Measurements from ENCODE around the gene PRDM12.
A peak's percentile ranks its signal among the peaks of the same experiment; 100 is the strongest.

PRDM12 gene

DNA sequence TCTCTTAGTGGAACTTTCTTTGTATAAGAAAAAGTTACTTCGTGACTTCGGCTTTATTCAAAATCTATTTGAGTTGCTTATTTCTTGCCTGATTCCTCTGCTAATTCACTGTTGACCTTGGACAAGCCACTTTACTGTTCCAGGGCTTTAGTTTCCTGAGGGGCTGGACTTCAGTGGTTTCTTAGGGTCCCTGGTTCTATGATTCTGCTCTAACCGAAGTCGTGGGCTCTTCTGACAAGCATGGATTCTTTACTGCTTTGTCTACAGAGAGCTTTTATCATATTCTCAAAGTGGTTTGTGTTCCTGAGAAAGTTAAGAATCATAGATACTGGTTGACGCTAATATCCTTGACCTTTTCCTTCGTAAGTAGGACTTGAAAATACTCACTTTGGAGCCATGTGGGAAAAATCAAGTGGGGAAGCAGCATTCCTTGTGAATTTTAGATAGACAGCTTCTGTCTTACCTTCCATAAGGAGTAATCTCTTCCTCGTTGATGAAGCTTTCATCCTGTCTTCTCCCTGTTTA, 50.3 kb downstream of the PRDM12 start:
- TF ChIP-seq, protein P1, sequence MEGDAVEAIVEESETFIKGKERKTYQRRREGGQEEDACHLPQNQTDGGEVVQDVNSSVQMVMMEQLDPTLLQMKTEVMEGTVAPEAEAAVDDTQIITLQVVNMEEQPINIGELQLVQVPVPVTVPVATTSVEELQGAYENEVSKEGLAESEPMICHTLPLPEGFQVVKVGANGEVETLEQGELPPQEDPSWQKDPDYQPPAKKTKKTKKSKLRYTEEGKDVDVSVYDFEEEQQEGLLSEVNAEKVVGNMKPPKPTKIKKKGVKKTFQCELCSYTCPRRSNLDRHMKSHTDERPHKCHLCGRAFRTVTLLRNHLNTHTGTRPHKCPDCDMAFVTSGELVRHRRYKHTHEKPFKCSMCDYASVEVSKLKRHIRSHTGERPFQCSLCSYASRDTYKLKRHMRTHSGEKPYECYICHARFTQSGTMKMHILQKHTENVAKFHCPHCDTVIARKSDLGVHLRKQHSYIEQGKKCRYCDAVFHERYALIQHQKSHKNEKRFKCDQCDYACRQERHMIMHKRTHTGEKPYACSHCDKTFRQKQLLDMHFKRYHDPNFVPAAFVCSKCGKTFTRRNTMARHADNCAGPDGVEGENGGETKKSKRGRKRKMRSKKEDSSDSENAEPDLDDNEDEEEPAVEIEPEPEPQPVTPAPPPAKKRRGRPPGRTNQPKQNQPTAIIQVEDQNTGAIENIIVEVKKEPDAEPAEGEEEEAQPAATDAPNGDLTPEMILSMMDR (IDR thresholded peaks at IDR 0.05; ENCODE audit: low read depth, low read length, missing control alignments), result no peak
- in situ Hi-C loops (cut with HindIII; ENCODE audit: low pct_ligation_motif_present, low sequenced_read_pairs), result loop anchor here (25.0 kb wide), 1 partner anchor 148 kb away; no protein-coding TSS in a partner anchor
- peak overlapping the region; percentile 93 for H3K27ac ChIP-seq

DNA sequence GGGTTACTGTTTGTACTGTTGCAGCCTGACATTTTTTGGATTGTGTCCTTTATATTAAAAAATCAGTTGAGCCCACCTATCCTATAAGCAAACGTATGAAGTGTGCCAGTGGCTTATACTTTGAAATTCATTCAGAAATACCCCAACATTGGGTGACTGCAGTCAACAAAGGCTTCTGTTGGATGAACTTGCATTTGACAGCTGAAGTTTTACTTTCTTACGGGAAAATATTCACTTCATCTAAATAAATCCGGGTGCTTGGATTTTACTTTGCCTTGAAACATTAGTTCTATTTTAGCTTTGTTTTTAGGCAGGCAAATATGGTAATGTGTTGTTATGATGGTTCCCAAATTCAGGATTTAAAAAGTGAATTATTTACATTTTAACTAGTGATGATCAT, 50.9 kb downstream of the PRDM12 start:
- no peak for DNase-seq
- TF ChIP-seq, protein P1 (IDR thresholded peaks at IDR 0.05; ENCODE audit: low read depth, low read length, missing control alignments), result no peak
- in situ Hi-C loops (cut with HindIII; ENCODE audit: low pct_ligation_motif_present, low sequenced_read_pairs), result loop anchor here (25.0 kb wide), 1 partner anchor 147 kb away; no protein-coding TSS in a partner anchor
- Histone ChIP-seq H3K27me3 (replicated peaks) (no peaks in the 10 kb centered on the region), H3K36me3 (replicated peaks) (no peaks in the 10 kb centered on the region), H3K4me3 (ENCODE audit: low read depth, low read length) (peak overlapping the region; percentile 83), H3K27ac (peak overlapping the region; percentile 93)

More for the DNA sequence above, 50.3 kb downstream of the PRDM12 start:
- H3K36me3 ChIP-seq (replicated peaks), result no peaks in the 10 kb centered on the region
- H3K27me3 ChIP-seq (replicated peaks), result no peaks in the 10 kb centered on the region
- peak overlapping the region; percentile 83 for H3K4me3 ChIP-seq (ENCODE audit: low read depth, low read length)
- no peak for DNase-seq

DNA sequence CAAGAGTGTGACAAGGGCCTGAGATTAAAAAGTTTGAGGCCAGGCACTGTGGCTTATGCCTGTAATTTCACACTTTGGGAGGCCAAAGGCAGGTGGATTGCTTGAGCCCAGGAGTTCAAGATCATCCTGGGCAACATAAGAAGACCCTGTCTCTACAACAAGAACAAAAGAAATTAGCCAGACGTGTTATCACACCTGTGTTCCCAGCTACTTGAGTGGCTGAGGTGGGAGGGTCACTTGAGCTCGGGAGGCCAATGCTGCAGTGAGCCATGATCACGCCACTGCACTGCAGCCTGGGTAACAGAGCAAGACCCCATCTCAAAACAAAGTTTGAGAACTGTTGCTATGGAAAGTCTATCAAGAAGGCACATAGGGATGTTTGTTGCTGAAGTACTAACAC, 54.2 kb downstream of the PRDM12 start:
- TF ChIP-seq, protein P1 (IDR thresholded peaks at IDR 0.05; ENCODE audit: low read depth, low read length, missing control alignments), result no peak
- in situ Hi-C loops (cut with HindIII; ENCODE audit: low pct_ligation_motif_present, low sequenced_read_pairs), result loop anchor here (25.0 kb wide), 1 partner anchor 144 kb away; no protein-coding TSS in a partner anchor
- Histone ChIP-seq H3K27ac (no peak overlapping the region), H3K27me3 (replicated peaks) (no peaks in the 10 kb centered on the region), H3K4me3 (ENCODE audit: low read depth, low read length) (no peak overlapping the region), H3K36me3 (replicated peaks) (no peaks in the 10 kb centered on the region)
- no peak for DNase-seq

DNA sequence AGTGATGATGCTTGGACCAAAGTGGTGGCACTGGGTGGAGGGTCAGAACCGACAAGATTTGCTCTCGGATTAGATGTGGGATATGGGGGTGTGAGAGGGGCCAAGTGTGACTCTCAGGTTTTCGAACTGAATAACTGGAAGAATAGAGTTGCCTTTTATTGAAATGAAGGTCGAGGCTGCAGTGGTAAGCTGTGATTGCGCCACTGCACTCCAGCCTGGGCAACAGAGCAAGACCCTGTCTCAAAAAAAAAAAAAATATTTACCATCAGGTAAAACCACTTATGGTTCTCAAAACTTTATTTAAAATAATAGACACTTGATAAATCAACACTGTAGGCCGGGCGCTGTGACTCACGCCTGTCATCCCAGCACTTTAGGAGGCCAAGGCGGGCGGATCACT, 56.4 kb downstream of the PRDM12 start:
- Histone ChIP-seq H3K27me3 (replicated peaks) (no peaks in the 10 kb centered on the region), H3K4me3 (ENCODE audit: low read depth, low read length) (no peak overlapping the region), H3K36me3 (replicated peaks) (no peaks in the 10 kb centered on the region), H3K27ac (no peak overlapping the region)
- in situ Hi-C loops (cut with HindIII; ENCODE audit: low pct_ligation_motif_present, low sequenced_read_pairs), result loop anchor here (25.0 kb wide), 1 partner anchor 142 kb away; no protein-coding TSS in a partner anchor
- TF ChIP-seq, protein P1 (IDR thresholded peaks at IDR 0.05; ENCODE audit: low read depth, low read length, missing control alignments), result no peak
- DNase-seq, result no peak

DNA sequence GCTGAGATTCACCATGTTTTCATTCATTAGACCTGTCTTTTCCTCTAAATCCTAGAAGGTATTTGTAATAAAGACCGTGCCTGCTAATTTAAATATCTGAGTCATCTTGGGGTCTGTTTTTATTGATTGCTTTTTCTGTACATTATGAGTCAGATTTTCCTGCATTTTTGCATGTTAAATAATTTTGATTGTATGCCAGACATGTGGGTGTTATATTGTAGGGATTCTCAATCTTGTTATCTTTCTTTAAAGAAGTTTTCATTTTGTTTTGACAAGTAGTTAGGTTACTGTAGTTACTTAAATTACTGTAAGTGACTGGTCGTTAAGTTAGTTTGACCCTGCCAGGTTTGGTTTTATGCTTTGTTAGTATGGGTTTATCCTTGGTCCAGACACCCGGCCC, 64.3 kb downstream of the PRDM12 start:
- in situ Hi-C loops (cut with HindIII; ENCODE audit: low pct_ligation_motif_present, low sequenced_read_pairs), result no loop called here
- Histone ChIP-seq H3K27me3 (replicated peaks) (no peaks in the 10 kb centered on the region), H3K4me3 (ENCODE audit: low read depth, low read length) (no peak overlapping the region), H3K36me3 (replicated peaks) (peaks cover 2% of the 10 kb centered on the region), H3K27ac (peak overlapping the region; percentile 65)
- TF ChIP-seq, protein P1 (IDR thresholded peaks at IDR 0.05; ENCODE audit: low read depth, low read length, missing control alignments), result no peak
- DNase-seq, result no peak

DNA sequence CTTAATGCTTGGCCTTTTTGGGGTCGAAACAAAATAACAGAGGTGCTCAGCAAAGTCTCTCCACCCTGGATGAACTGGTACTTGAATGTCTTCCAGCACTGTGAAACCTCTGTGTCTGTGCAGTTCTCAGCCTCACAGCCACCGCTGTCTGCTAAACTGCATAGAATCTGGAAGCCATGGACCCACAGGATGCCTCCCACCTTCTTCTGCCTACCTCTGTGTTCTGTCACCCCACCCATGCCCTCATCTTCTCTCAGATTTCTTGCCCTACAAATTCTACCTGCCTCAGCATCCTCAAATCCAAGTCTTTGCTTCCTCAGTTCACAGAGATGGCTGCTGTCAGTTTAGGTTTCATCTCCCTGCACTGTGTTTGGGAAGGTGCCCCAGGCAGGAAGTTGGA, 64.8 kb downstream of the PRDM12 start:
- no peak for DNase-seq
- in situ Hi-C loops (cut with HindIII; ENCODE audit: low pct_ligation_motif_present, low sequenced_read_pairs), result no loop called here
- H3K27ac ChIP-seq, result no peak overlapping the region

More for the DNA sequence above, 64.8 kb downstream of the PRDM12 start:
- H3K36me3 ChIP-seq (replicated peaks), result peaks cover 2% of the 10 kb centered on the region
- H3K27me3 ChIP-seq (replicated peaks), result no peaks in the 10 kb centered on the region
- TF ChIP-seq, protein P1 (IDR thresholded peaks at IDR 0.05; ENCODE audit: low read depth, low read length, missing control alignments), result no peak
- H3K4me3 ChIP-seq (ENCODE audit: low read depth, low read length), result no peak overlapping the region
